Endodermal cell (in vitro differentiated cells): ENCODE measurements around the gene ATP7A. TPM values are rescaled to one million over a fixed set of nuclear protein-coding genes. Genes with fewer than 3 reads are reported as not detected.
"Not testable (repeated sequence)": the region's sequence is repeated elsewhere in the genome, so short reads cannot be mapped to it uniquely, and the experiment has no call there.

Source experiments
- DNase-seq: peaks from one replicate; pipeline ENCODE4 v3.0.0-alpha.2; 2017
- H3K27ac ChIP-seq: 2 replicates; pipeline ENCODE4 v1.5.1; 2013; ENCODE audit warnings: mild to moderate bottlenecking, low read depth, low read length, moderate library complexity
- H3K27me3 ChIP-seq: 2 replicates; pipeline ENCODE4 v1.6.1; 2013; ENCODE audit warnings: mild to moderate bottlenecking, low read length, moderate library complexity; ENCODE audit not compliant: insufficient read depth, control insufficient read depth, poor library complexity, severe bottlenecking
- H3K36me3 ChIP-seq: 2 replicates; pipeline ENCODE4 v1.7.0; 2013; ENCODE audit warnings: mild to moderate bottlenecking, low read length, moderate library complexity; ENCODE audit not compliant: control insufficient read depth, insufficient read depth
- H3K4me1 ChIP-seq: one replicate; pipeline ENCODE4 v1.7.0; 2013; ENCODE audit warnings: low read length; ENCODE audit not compliant: control insufficient read depth, insufficient read depth
- H3K4me3 ChIP-seq: 2 replicates; pipeline ENCODE4 v1.5.1; 2013; ENCODE audit warnings: mild to moderate bottlenecking, low read length, moderate library complexity
- H3K9ac ChIP-seq: 2 replicates; pipeline ENCODE4 v1.6.1; 2013; ENCODE audit warnings: mild to moderate bottlenecking, low read length, moderate library complexity; ENCODE audit not compliant: poor library complexity, severe bottlenecking; ENCODE audit errors: extremely low read depth
- H3K9me3 ChIP-seq: 2 replicates; pipeline ENCODE4 v1.6.1; 2013; ENCODE audit warnings: mild to moderate bottlenecking, low read length, moderate library complexity; ENCODE audit not compliant: control insufficient read depth
- H3K27ac Mint-ChIP-seq: 2 replicates; pipeline ENCODE4 v1.8.0; 2020; ENCODE audit warnings: mixed read lengths
- H3K27me3 Mint-ChIP-seq: 2 replicates; pipeline ENCODE4 v1.8.0; 2021; ENCODE audit warnings: mild to moderate bottlenecking, mixed read lengths; ENCODE audit not compliant: insufficient read depth
- H3K36me3 Mint-ChIP-seq: 2 replicates; pipeline ENCODE4 v1.8.0; 2020; ENCODE audit warnings: low read depth, mixed read lengths
- H3K4me1 Mint-ChIP-seq: 2 replicates; pipeline ENCODE4 v1.8.0; 2020; ENCODE audit warnings: mixed read lengths
- H3K4me3 Mint-ChIP-seq: 2 replicates; pipeline ENCODE4 v1.8.0; 2020; ENCODE audit warnings: mild to moderate bottlenecking, moderate library complexity, mixed read lengths
- H3K9me3 Mint-ChIP-seq: 2 replicates; pipeline ENCODE4 v1.8.0; 2020; ENCODE audit warnings: mild to moderate bottlenecking, mixed read lengths
- CTCF ChIP-seq: fragments of 200-600 bp; sonication (generic); conservative IDR thresholded peaks from 2 replicates; pipeline ENCODE4 v1.5.0; 2021; ENCODE audit warnings: antibody characterized with exemption, mild to moderate bottlenecking
- WGBS, 2 experiments: methylation state at CpG; one replicate each; pipeline versions ENCODE4 v1.1.5 to v1.1.7; 2013; ENCODE audit warnings: missing lambda C conversion rate in 2 of 2, mixed read lengths in 1 of 2; ENCODE audit not compliant: insufficient coverage in 1 of 2, insufficient read length in 1 of 2; 5-methylcytosine and 5-hydroxymethylcytosine counted together
- total RNA-seq, 2 donors: library from RNA; stranded (reverse); fragmentation: NEBNext Ultra II Directional in 1 of 2; extraction: Animal tissue kit (Norgen Biotek cat#: 25700) in 1 of 2; gene quantifications; 2 replicates in 1 of 2; 3 replicates in 1 of 2; pipeline ENCODE4 v1.2.1, GENCODE V29; 2021

ATP7A gene
- total RNA-seq, 2 donors from 2014 or later = 4.4 to 5.8 TPM

GRCh38 chrX:78066110-78066509 lies 155.6 kb downstream of the ATP7A start:
- no peaks in the 10 kb centered on the region for H3K27me3 ChIP-seq
- no peak overlapping the region for H3K27ac Mint-ChIP-seq
- peaks cover 68% of the 10 kb centered on the region for H3K9me3 Mint-ChIP-seq
- H3K4me1 ChIP-seq = peaks cover 6% of the 10 kb centered on the region
- no peak overlapping the region for H3K9ac ChIP-seq
- no peak overlapping the region for H3K27ac ChIP-seq
- DNase-seq = no peak
- TF ChIP-seq CTCF = no peak
- no peak overlapping the region for H3K4me3 Mint-ChIP-seq
- H3K4me1 Mint-ChIP-seq = peaks cover 7% of the 10 kb centered on the region
- no peaks in the 10 kb centered on the region for H3K27me3 Mint-ChIP-seq
- H3K4me3 ChIP-seq = no peak overlapping the region
- peaks cover 13% of the 10 kb centered on the region for H3K9me3 ChIP-seq
- no peaks in the 10 kb centered on the region for H3K36me3 ChIP-seq
- WGBS, 2 experiments = 83% methylated on average over 1 of the region's 1 CpG; no CpG with 5 or more reads in 1 of the 2 experiments
- H3K36me3 Mint-ChIP-seq = no peaks in the 10 kb centered on the region

GRCh38 chrX:78071331-78071730 lies 160.8 kb downstream of the ATP7A start:
- H3K4me3 Mint-ChIP-seq = no peak overlapping the region
- H3K9me3 ChIP-seq = peaks cover 18% of the 10 kb centered on the region
- 93% methylated on average over 3 of the region's 3 CpGs; no CpG with 5 or more reads in 1 of the 2 experiments for WGBS, 2 experiments

GRCh38 chrX:78073147-78074077 lies 162.9 kb downstream of the ATP7A start:
- not testable (repeated sequence) for H3K4me1 ChIP-seq, H3K4me1 Mint-ChIP-seq, H3K27me3 ChIP-seq, H3K36me3 ChIP-seq, H3K36me3 Mint-ChIP-seq, H3K4me3 ChIP-seq, H3K27ac Mint-ChIP-seq, H3K9ac ChIP-seq, H3K27ac ChIP-seq, H3K27me3 Mint-ChIP-seq, H3K4me3 Mint-ChIP-seq, DNase-seq
- peaks cover 18% of the 10 kb centered on the region for H3K9me3 ChIP-seq
- peaks cover 66% of the 10 kb centered on the region for H3K9me3 Mint-ChIP-seq
- WGBS, 2 experiments = 90% methylated on average over 10 of the region's 14 CpGs; no CpG with 5 or more reads in 1 of the 2 experiments

More at GRCh38 chrX:78071331-78071730, 160.8 kb downstream of the ATP7A start:
- Mint-ChIP-seq H3K4me1 (no peaks in the 10 kb centered on the region), H3K27me3 (no peaks in the 10 kb centered on the region), H3K36me3 (no peaks in the 10 kb centered on the region), H3K27ac (no peak overlapping the region), H3K9me3 (peaks cover 67% of the 10 kb centered on the region)
- Histone ChIP-seq H3K27ac (no peak overlapping the region), H3K4me1 (no peaks in the 10 kb centered on the region), H3K4me3 (no peak overlapping the region), H3K9ac (no peak overlapping the region), H3K27me3 (no peaks in the 10 kb centered on the region), H3K36me3 (no peaks in the 10 kb centered on the region)
- no peak for DNase-seq
- no peak for TF ChIP-seq CTCF
